Esophagus (tissue), 2 donors: ENCODE data around the gene STRBP. TPM values are rescaled to one million over a fixed set of nuclear protein-coding genes. Genes with fewer than 3 reads are reported as not detected.
"Not testable (repeated sequence)": the region's sequence is repeated elsewhere in the genome, so short reads cannot be mapped to it uniquely, and the experiment has no call there.

Source experiments
- H3K27ac ChIP-seq, 2 donors: one replicate each; pipeline ENCODE4 v1.5.1; 2013; ENCODE audit warnings: low read depth in 2 of 2, mild to moderate bottlenecking in 2 of 2, inconsistent platforms in 1 of 2, low read length in 1 of 2, moderate library complexity in 1 of 2
- H3K27me3 ChIP-seq, 2 donors: one replicate each; pipeline ENCODE4 v1.6.1; 2013; ENCODE audit warnings: low read length in 2 of 2, control low read depth in 1 of 2, mild to moderate bottlenecking in 1 of 2; ENCODE audit not compliant: insufficient read depth in 2 of 2, control insufficient read depth in 1 of 2
- H3K36me3 ChIP-seq, 2 donors: one replicate each; pipeline ENCODE4 v1.6.1; 2013; ENCODE audit warnings: low read length in 1 of 2; ENCODE audit not compliant: control insufficient read depth in 2 of 2, insufficient read depth in 2 of 2
- H3K4me1 ChIP-seq, 2 donors: one replicate each; pipeline ENCODE4 v1.6.1; 2013; ENCODE audit warnings: low read length in 1 of 2; ENCODE audit not compliant: control insufficient read depth in 2 of 2, insufficient read depth in 2 of 2
- H3K4me3 ChIP-seq, 2 donors: one replicate each; pipeline ENCODE4 v1.5.1; 2013; ENCODE audit warnings: low read length in 2 of 2, mild to moderate bottlenecking in 2 of 2, low read depth in 1 of 2, moderate library complexity in 1 of 2
- H3K9me3 ChIP-seq, 2 donors: one replicate each; pipeline ENCODE4 v1.6.1; 2013; ENCODE audit warnings: mild to moderate bottlenecking in 2 of 2, low read depth in 1 of 2, low read length in 1 of 2, moderate library complexity in 1 of 2; ENCODE audit not compliant: control insufficient read depth in 2 of 2, insufficient read depth in 1 of 2
- WGBS, 2 donors: extraction: QIAGEN DNeasy Blood & Tissue Kit; methylation state at CpG; one replicate each; pipeline ENCODE4 v1.1.7; 2013; 5-methylcytosine and 5-hydroxymethylcytosine counted together
- polyA plus RNA-seq, 2 donors: library from polyadenylated mRNA; stranded (reverse); fragments of 200-250 nt; gene quantifications; one replicate each; pipeline ENCODE4 v1.2.3, GENCODE V29; 2013
- donor health status: healthy with polysubstance abuse.
- donor health status: Bipolar disorder and iron deficiency.

STRBP gene
- polyA plus RNA-seq, 2 donors, result 16.9 to 26.9 TPM

DNA sequence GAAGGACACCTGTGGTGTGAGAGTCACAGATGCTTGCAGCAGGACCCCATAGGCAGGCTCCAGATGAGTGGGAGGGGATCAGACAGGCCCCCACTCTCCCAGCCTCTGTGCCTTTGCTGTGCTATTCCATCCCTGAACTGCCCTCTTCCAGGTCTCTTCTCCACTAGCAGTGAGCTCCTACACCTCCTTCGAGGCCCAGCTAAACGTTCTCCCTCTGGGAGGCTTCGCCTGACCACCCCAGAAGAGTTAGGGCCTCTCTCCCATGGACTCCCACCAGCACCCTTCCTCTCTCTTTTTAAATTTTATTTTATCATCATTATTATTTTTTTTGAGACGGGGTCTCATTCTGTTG is 35.9 kb upstream of the STRBP start:
- WGBS, 2 donors, result 81 to 86% methylated on average over 4 of the region's 4 CpGs
- Histone ChIP-seq H3K4me1 (no peaks in the 10 kb centered on the region), H3K36me3 (no peaks in the 10 kb centered on the region), H3K27me3 (no peaks in the 10 kb centered on the region), H3K9me3 (no peaks in the 10 kb centered on the region), H3K4me3 (no peak overlapping the region), H3K27ac (no peak overlapping the region)

DNA sequence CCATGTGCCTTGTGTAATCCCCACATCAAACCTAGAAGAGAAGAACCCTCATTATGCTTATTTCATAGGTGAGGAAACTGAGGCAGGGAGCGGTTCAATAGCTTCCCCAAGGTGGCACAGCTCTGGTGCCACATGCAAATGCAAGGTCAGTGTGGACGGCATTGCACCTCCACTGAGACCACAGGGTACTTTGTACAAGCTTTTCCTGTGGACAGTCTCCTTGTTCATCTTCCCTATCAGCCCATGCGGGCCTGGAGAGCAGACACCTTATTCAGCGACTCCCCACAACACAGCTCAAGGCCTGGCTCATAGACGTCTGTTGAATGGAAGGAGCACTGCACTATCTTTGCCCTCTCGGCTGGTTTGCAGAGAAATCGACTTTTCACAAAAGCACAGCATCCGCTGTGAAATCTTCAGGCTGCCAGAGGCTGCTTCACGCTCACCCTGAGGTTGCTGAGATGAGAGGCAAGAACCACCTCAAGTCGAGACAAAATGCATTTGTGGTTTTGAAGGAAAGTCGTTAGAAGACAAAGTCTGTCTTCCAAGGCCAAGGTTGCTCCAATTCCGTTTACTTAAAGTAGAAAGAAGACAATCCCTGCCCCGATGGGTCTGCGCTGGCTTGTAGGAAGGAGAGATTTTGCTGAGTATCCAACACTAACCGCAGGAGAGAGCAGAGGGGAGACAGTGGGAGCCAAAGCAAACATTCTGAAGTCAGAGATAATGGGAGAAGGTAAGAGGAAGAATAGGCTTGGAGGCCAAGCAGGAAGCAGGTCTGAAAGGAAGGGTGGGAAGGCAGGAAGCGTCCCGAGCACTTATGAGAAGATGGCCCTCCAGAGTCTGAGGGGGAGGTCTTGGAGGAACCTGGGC is 34.2 kb upstream of the STRBP start:
- H3K36me3 ChIP-seq, result no peaks in the 10 kb centered on the region
- 79 to 81% methylated on average over 17 of the region's 17 CpGs for WGBS, 2 donors
- H3K27me3 ChIP-seq, result no peaks in the 10 kb centered on the region
- H3K27ac ChIP-seq, result no peak overlapping the region
- no peaks in the 10 kb centered on the region for H3K4me1 ChIP-seq
- no peak overlapping the region for H3K4me3 ChIP-seq
- no peaks in the 10 kb centered on the region for H3K9me3 ChIP-seq

DNA sequence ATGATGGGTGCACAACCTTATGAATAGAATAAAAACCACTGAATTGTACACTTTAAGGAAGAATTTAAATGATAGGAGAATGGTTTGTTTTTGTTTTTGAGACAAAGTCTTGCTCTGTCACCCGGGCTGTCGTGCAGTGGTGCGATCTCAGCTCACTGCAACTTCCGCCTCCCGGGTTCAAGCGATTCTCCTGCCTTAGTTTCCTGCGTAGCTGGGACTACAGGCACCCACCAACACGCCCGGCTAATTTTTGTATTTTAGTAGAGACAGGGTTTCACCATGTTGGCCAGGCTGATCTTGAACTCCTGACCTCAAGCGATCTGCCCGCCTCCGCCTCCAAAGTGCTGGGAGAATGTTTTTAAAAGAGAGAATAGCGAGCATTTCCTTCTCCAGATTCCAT is 33.5 kb upstream of the STRBP start:
- not testable (repeated sequence) for H3K27ac ChIP-seq, H3K9me3 ChIP-seq
- 88 to 93% methylated on average over 13 of the region's 13 CpGs for WGBS, 2 donors

DNA sequence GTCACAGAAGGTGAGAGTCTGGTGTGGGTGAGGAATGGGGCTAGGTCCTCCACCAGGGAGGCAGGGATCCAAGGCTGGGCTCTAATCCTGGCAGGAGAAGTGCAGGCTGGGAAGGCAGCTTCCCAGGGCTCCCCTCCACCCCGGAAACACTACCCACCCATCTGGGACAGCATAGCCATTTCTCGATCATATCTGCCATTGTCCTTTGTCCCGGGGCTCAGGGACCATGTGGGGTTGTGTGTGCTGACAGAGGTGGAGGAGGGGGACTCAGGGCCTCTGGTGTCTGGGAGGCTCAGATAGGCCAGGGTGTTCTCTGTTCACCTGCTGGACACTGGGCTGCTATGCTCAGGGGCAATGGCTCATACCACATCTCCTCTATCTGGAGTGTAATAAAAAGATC is 32.2 kb upstream of the STRBP start:
- H3K27me3 ChIP-seq, result no peaks in the 10 kb centered on the region
- H3K36me3 ChIP-seq, result no peaks in the 10 kb centered on the region
- H3K4me1 ChIP-seq, result no peaks in the 10 kb centered on the region
- WGBS, 2 donors, result 78 to 81% methylated on average over 3 of the region's 3 CpGs
- no peaks in the 10 kb centered on the region for H3K9me3 ChIP-seq
- no peak overlapping the region for H3K27ac ChIP-seq
- H3K4me3 ChIP-seq, result no peak overlapping the region

More for the DNA sequence above, 33.5 kb upstream of the STRBP start:
- not testable (repeated sequence) for H3K4me1 ChIP-seq, H3K36me3 ChIP-seq, H3K4me3 ChIP-seq, H3K27me3 ChIP-seq

DNA sequence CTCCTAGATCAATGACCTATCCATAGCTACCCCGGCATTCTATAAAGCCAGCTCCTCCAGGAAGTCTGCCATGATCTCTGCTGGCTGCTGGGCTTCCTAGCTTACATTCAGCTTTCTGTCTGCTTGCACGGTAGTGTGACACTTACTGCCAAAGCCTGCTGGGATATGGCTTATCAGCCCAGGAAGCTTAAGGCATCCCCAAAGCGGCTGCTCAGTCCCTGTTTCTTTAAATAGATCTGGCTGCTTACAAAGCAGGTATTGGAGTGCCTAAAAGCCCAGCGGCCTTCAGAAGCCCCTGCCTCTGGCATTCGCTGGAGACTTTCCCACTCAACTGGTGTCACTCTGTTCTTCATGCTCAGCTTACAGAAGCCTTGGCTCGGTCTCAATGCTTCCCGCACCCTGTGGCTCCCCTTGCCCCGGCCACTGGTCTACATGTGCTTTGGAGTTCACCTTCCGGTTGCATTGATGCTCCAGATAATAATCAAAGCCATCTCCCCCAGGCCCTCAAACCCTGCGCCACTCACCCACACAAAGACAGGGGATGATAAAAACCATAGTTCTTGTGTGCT is 31.3 kb upstream of the STRBP start:
- 79 to 84% methylated on average over 10 of the region's 10 CpGs for WGBS, 2 donors
- H3K9me3 ChIP-seq, result no peaks in the 10 kb centered on the region
- no peaks in the 10 kb centered on the region for H3K4me1 ChIP-seq
- no peak overlapping the region for H3K27ac ChIP-seq
- no peaks in the 10 kb centered on the region for H3K27me3 ChIP-seq
- no peaks in the 10 kb centered on the region for H3K36me3 ChIP-seq
- no peak overlapping the region for H3K4me3 ChIP-seq

DNA sequence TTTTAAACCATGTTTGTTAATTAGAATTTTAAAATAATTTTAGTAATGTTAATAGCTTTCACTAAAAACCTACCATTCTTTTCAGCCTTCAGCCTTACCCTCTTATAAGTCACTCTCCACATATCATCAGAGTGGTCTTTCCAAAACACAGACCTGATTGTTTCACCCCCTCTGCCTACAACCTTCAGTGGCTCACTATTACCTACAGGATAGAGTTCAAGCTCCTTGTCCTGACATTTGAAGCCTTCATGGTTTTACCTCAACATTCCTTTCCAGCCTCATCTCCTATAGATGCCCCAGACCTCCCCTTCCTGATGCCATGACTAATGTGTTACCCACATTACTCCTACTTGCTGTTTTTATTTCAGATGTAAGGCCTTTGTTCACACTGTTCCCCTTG is 27.8 kb upstream of the STRBP start:
- H3K4me1 ChIP-seq, result no peaks in the 10 kb centered on the region
- H3K27me3 ChIP-seq, result no peaks in the 10 kb centered on the region
- no peak overlapping the region for H3K27ac ChIP-seq
- no peak overlapping the region for H3K4me3 ChIP-seq
- H3K36me3 ChIP-seq, result no peaks in the 10 kb centered on the region
- no peaks in the 10 kb centered on the region for H3K9me3 ChIP-seq

DNA sequence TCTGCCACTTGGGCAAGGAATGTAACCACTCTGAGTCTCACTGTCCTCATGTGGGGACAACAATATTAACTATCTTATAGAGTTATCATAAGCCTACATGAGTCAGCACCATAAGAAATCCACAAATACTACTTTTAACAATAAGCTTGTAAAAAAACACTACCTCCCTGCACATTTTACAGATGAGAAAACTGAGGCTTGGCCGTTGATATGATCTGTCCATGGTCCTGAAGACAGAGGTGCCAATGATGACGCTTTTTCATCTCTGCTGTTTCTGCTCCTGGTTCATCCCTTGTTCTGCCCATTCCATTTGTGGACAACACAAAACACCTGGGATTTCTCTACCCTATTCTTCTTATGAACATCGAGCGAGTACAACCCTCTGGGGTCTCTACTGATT is 23.4 kb upstream of the STRBP start:
- H3K27me3 ChIP-seq, result no peaks in the 10 kb centered on the region
- no peaks in the 10 kb centered on the region for H3K36me3 ChIP-seq
- no peaks in the 10 kb centered on the region for H3K9me3 ChIP-seq
- no peak overlapping the region for H3K4me3 ChIP-seq
- H3K4me1 ChIP-seq, result no peaks in the 10 kb centered on the region
- no peak overlapping the region for H3K27ac ChIP-seq
- 85 to 87% methylated on average over 4 of the region's 4 CpGs for WGBS, 2 donors

DNA sequence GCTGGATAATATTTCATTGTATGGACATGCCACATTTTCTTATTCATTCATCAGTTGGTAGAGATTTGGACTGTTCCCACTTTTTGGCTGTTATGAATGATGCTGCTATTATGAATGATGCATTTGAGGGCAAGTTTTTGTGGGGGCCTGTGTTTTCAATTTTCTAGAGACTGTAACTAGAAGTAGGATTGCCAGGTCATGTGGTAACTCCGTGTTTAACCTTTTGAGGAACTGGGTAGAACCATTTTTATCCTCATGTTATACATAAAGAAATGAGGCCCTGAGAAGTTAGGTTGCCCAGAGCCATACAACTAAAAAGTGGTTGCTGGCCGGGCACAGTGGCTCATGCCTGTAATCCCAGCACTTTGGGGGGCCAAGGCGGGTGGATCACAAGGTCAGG is 22.4 kb upstream of the STRBP start:
- WGBS, 2 donors, result 69 to 79% methylated on average over 3 of the region's 3 CpGs
- H3K4me3 ChIP-seq, result no peak overlapping the region
- no peaks in the 10 kb centered on the region for H3K36me3 ChIP-seq
- no peak overlapping the region for H3K27ac ChIP-seq
- H3K27me3 ChIP-seq, result no peaks in the 10 kb centered on the region
- no peaks in the 10 kb centered on the region for H3K9me3 ChIP-seq
- no peaks in the 10 kb centered on the region for H3K4me1 ChIP-seq

DNA sequence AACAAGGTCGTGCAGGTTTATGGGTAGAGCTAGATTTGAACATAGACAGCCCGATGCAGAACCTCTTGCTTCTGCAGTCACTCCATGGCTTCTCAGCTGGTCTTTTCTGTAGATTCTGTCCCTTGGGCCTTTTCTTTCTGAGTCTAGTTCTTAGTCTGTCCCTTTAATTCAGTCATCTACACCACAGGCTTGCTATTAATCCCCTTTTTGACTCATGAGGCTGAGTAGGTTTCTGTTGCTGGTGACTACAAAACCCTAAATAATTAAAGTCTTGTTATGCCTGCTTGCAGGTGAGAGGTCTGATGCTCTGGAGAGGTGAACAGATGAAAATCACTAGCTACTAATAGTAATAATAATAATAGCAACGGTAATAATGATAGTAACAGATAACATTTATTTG is 19.3 kb upstream of the STRBP start:
- no peak overlapping the region for H3K4me3 ChIP-seq
- no peaks in the 10 kb centered on the region for H3K27me3 ChIP-seq
- no peaks in the 10 kb centered on the region for H3K36me3 ChIP-seq
- 77 to 88% methylated on average over 3 of the region's 3 CpGs for WGBS, 2 donors
- no peaks in the 10 kb centered on the region for H3K4me1 ChIP-seq
- no peak overlapping the region for H3K27ac ChIP-seq
- H3K9me3 ChIP-seq, result no peaks in the 10 kb centered on the region

DNA sequence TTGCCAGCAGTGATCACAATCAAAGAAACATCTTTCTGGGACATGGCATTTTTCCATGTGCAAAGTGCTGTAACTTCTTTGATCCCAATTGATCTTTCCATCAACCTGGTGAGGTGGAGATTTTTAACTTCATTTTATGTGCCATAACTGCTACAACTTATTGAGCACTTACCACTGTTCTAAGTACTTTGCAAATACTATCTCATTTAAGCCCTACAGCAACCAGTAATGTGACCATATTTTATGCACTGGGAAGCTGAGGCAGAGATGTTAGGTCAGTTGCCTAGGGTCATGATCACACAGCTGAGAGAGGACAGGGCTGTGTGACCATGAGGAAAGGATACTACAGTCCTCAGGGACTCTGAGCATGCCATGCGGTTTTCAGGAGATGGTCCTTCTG is 17.9 kb upstream of the STRBP start:
- Histone ChIP-seq H3K27ac (no peak overlapping the region), H3K36me3 (no peaks in the 10 kb centered on the region), H3K9me3 (no peaks in the 10 kb centered on the region), H3K4me1 (no peaks in the 10 kb centered on the region), H3K4me3 (no peak overlapping the region), H3K27me3 (no peaks in the 10 kb centered on the region)
- 78 to 90% methylated on average over 1 of the region's 1 CpG for WGBS, 2 donors
